ENCODE data around the gene ACAT2. TPM values are rescaled to one million over a fixed set of nuclear protein-coding genes. Genes with fewer than 3 reads are reported as not detected.
"Not testable (repeated sequence)": the region's sequence is repeated elsewhere in the genome, so short reads cannot be mapped to it uniquely, and the experiment has no call there.

The ACAT2 gene
- total RNA-seq, 2 experiments from 2014 or later, result 21.4 to 25.8 TPM

DNA sequence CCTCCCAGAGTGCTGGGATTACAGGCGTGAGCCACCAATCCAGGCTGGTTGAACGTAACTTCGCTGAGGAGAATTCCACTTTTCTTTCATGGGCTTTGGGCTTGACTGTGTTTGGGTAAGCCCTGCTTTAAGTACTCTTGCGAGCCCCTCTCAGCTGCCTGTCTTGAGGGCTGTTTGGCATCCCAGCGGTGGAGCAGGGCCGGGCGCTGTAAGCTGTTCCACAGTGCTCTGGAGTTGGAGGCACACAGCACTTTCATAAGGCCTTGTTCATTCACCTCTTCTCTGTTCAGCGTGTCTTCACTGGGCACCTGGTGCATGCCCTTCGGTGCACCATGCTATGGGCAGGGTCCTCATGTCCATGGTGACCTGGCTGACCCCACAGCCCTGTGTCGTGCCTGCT is 59.9 kb downstream of the ACAT2 start:
- DNase-seq (no peak), ATAC-seq (ENCODE audit: poor library complexity) (no peak)
- intact Hi-C loops (cut with DNase I, micrococcal nuclease), result no loop called here
- POLR2A ChIA-PET, result interaction anchor here (1.2 to 3.4 kb wide), 2 partner anchors 32 to 96 kb away, joined by 3 to 37 read pairs; partner anchors contain the start of genes MRPL18 and TCP1
- H3K9me3 Mint-ChIP-seq, result no peaks in the 10 kb centered on the region
- CTCF ChIA-PET, result no interaction called here
- Histone ChIP-seq H3K4me3 (ENCODE audit: low read length) (no peak overlapping the region), H3K9me3 (ENCODE audit: control insufficient read depth in 1 of 2, insufficient read depth in 1 of 2, low read length in 2 of 2) (peaks cover 0 to 3% of the 10 kb centered on the region in 2 experiments), H3K27ac (ENCODE audit: low read depth in 1 of 2, low read length in 2 of 2) (no peak overlapping the region), H3K36me3 (ENCODE audit: insufficient read depth, low read length) (no peaks in the 10 kb centered on the region), H3K27me3 (ENCODE audit: control insufficient read depth in 1 of 2, insufficient read depth in 2 of 2, low read length in 2 of 2) (no peaks in the 10 kb centered on the region), H3K4me1 (ENCODE audit: insufficient read depth, low read length) (peaks cover 24% of the 10 kb centered on the region)
- H3K4me1 Mint-ChIP-seq (ENCODE audit: low read depth), result peaks cover 30% of the 10 kb centered on the region
- H3K27me3 Mint-ChIP-seq, result no peaks in the 10 kb centered on the region
- no peaks in the 10 kb centered on the region for H3K36me3 Mint-ChIP-seq (ENCODE audit: low read depth)
- no peak overlapping the region for H3K27ac Mint-ChIP-seq
- no peak overlapping the region for H3K4me3 Mint-ChIP-seq
- TF ChIP-seq, protein P1, sequence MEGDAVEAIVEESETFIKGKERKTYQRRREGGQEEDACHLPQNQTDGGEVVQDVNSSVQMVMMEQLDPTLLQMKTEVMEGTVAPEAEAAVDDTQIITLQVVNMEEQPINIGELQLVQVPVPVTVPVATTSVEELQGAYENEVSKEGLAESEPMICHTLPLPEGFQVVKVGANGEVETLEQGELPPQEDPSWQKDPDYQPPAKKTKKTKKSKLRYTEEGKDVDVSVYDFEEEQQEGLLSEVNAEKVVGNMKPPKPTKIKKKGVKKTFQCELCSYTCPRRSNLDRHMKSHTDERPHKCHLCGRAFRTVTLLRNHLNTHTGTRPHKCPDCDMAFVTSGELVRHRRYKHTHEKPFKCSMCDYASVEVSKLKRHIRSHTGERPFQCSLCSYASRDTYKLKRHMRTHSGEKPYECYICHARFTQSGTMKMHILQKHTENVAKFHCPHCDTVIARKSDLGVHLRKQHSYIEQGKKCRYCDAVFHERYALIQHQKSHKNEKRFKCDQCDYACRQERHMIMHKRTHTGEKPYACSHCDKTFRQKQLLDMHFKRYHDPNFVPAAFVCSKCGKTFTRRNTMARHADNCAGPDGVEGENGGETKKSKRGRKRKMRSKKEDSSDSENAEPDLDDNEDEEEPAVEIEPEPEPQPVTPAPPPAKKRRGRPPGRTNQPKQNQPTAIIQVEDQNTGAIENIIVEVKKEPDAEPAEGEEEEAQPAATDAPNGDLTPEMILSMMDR (IDR thresholded peaks at IDR 0.05), result no peak

DNA sequence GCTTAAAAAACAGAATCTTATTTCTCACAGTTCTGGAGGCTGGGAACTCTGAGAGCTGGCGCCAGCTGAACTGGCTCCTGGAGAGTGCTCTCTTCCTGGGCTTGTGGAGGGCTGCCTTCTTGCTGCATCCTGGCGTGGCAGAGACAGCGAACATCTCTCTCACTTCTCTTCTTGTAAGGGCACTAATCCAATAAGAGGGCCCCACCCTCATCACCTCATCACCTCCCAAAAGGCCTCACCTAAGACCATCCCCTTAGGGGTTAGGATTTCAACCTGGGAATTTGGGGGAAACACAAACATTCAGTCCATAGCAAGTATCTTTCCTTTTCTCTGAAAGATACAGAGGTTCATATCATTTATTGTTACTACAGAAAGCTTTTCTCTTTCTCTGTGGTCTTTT is 62.1 kb downstream of the ACAT2 start:
- Mint-ChIP-seq H3K9me3 (no peaks in the 10 kb centered on the region), H3K27me3 (no peaks in the 10 kb centered on the region), H3K36me3 (ENCODE audit: low read depth) (no peaks in the 10 kb centered on the region), H3K4me1 (ENCODE audit: low read depth) (peaks cover 27% of the 10 kb centered on the region), H3K27ac (no peak overlapping the region), H3K4me3 (no peak overlapping the region)
- Histone ChIP-seq H3K4me1 (ENCODE audit: insufficient read depth, low read length) (peaks cover 23% of the 10 kb centered on the region), H3K9me3 (ENCODE audit: control insufficient read depth in 1 of 2, insufficient read depth in 1 of 2, low read length in 2 of 2) (peaks cover 0 to 3% of the 10 kb centered on the region in 2 experiments), H3K27ac (ENCODE audit: low read depth in 1 of 2, low read length in 2 of 2) (no peak overlapping the region), H3K36me3 (ENCODE audit: insufficient read depth, low read length) (no peaks in the 10 kb centered on the region), H3K27me3 (ENCODE audit: control insufficient read depth in 1 of 2, insufficient read depth in 2 of 2, low read length in 2 of 2) (no peaks in the 10 kb centered on the region), H3K4me3 (ENCODE audit: low read length) (no peak overlapping the region)
- ATAC-seq (ENCODE audit: poor library complexity) (no peak), DNase-seq (no peak)
- ChIA-PET CTCF (no interaction called here), POLR2A (interaction anchor here (1.0 kb wide), 1 partner anchor 34 kb away, joined by 3 read pairs; the partner anchor contains the start of gene TCP1)
- intact Hi-C loops (cut with DNase I, micrococcal nuclease), result no loop called here
- TF ChIP-seq, protein P1 (IDR thresholded peaks at IDR 0.05), result no peak

DNA sequence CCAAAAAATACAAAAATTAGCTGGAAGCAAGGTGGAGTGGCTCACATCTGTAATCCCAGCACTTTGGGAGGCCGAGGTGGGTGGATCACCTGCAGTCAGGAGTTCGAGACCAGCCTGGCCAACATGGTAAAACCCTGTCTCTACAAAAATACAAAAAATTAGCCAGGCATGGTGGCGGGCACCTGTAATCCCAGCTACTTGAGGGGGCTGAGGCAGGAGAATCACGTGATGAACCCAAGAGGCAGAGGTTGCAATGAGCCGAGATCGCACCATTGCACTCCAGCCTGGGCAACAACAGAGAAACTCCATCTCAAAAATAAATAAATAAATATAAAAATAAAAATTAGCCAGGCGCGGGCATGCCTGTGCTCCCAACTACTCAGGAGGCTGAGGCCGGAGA is 62.8 kb downstream of the ACAT2 start:
- DNase-seq, result not testable (repeated sequence)

DNA sequence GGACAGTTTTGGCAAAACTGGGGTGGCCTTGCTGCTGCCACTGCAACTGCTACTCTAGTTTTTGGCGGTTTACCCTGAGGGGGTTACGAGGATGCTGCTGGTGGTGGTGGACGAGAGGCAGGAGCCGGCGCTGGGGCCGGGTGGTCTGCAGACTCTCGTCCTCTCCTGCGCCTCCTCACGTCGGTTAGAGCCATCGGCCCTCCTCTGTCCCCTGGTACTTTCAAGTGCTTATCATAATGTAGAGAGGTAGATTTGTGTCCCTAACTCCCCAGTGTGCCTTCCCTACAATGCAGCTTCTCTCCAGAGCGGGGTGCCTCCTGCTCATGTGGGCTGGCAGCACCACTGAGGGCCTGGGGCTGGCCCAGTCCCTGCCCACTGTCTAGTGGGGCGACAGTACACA is 64.2 kb downstream of the ACAT2 start:
- Mint-ChIP-seq H3K9me3 (no peaks in the 10 kb centered on the region), H3K4me3 (no peak overlapping the region), H3K27me3 (no peaks in the 10 kb centered on the region), H3K36me3 (ENCODE audit: low read depth) (no peaks in the 10 kb centered on the region), H3K27ac (no peak overlapping the region), H3K4me1 (ENCODE audit: low read depth) (peaks cover 20% of the 10 kb centered on the region)
- Histone ChIP-seq H3K4me3 (ENCODE audit: low read length) (no peak overlapping the region), H3K27me3 (ENCODE audit: control insufficient read depth in 1 of 2, insufficient read depth in 2 of 2, low read length in 2 of 2) (no peaks in the 10 kb centered on the region), H3K9me3 (ENCODE audit: control insufficient read depth in 1 of 2, insufficient read depth in 1 of 2, low read length in 2 of 2) (peaks cover 0 to 3% of the 10 kb centered on the region in 2 experiments), H3K27ac (ENCODE audit: low read depth in 1 of 2, low read length in 2 of 2) (no peak overlapping the region), H3K4me1 (ENCODE audit: insufficient read depth, low read length) (peaks cover 7% of the 10 kb centered on the region), H3K36me3 (ENCODE audit: insufficient read depth, low read length) (no peaks in the 10 kb centered on the region)
- ChIA-PET CTCF (no interaction called here), POLR2A (no interaction called here)
- TF ChIP-seq, protein P1 (IDR thresholded peaks at IDR 0.05), result no peak
- ATAC-seq (ENCODE audit: poor library complexity), result no peak
- intact Hi-C loops (cut with DNase I, micrococcal nuclease), result no loop called here
- no peak for DNase-seq

More for the DNA sequence above, 62.8 kb downstream of the ACAT2 start:
- peaks cover 17% of the 10 kb centered on the region for H3K4me1 ChIP-seq (ENCODE audit: insufficient read depth, low read length)
- H3K36me3 Mint-ChIP-seq (ENCODE audit: low read depth); H3K4me3 ChIP-seq (ENCODE audit: low read length); H3K27me3 ChIP-seq (ENCODE audit: control insufficient read depth in 1 of 2, insufficient read depth in 2 of 2, low read length in 2 of 2); ATAC-seq (ENCODE audit: poor library complexity); H3K4me3 Mint-ChIP-seq; H3K36me3 ChIP-seq (ENCODE audit: insufficient read depth, low read length); H3K27ac Mint-ChIP-seq; H3K27ac ChIP-seq (ENCODE audit: low read depth in 1 of 2, low read length in 2 of 2); H3K9me3 Mint-ChIP-seq; CTCF ChIA-PET; H3K9me3 ChIP-seq (ENCODE audit: control insufficient read depth in 1 of 2, insufficient read depth in 1 of 2, low read length in 2 of 2); intact Hi-C loops (cut with DNase I, micrococcal nuclease); H3K27me3 Mint-ChIP-seq: not testable (repeated sequence)
- POLR2A ChIA-PET, result interaction anchor here (1.0 kb wide), 1 partner anchor 35 kb away, joined by 3 read pairs; the partner anchor contains the start of gene TCP1
- H3K4me1 Mint-ChIP-seq (ENCODE audit: low read depth), result peaks cover 23% of the 10 kb centered on the region

All from CD4-positive, alpha-beta T cell (primary cell).